ENCODE measurements around the gene ZDHHC6. TPM values are rescaled to one million over a fixed set of nuclear protein-coding genes. Genes with fewer than 3 reads are reported as not detected.

ZDHHC6 gene
- total and polyA plus RNA-seq, 12 donors: 10.8 to 51.9 (median 27.8) TPM

DNA sequence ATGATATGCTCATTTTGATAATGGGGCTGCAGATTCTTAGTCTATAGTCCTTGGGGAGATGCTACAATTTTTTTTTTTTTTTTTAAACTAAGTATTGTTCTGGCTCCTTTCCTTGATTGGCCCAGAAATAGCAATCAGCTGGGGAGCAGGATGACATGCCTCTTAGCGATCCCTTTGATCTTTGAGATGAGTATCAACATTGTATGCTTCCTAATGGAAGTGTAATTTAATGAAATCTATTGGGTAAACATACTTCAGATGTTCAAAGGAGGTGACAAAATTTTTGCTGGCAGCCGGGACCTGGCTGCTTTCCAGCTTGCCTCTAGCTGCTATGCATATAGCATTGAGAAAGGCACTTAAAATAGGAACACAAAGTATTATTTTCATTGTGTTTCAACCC lies 43.8 kb upstream of the ZDHHC6 start:
- no peak for TF ChIP-seq POLR2A (IDR thresholded peaks at IDR 0.05)
- TF ChIP-seq, protein P1, sequence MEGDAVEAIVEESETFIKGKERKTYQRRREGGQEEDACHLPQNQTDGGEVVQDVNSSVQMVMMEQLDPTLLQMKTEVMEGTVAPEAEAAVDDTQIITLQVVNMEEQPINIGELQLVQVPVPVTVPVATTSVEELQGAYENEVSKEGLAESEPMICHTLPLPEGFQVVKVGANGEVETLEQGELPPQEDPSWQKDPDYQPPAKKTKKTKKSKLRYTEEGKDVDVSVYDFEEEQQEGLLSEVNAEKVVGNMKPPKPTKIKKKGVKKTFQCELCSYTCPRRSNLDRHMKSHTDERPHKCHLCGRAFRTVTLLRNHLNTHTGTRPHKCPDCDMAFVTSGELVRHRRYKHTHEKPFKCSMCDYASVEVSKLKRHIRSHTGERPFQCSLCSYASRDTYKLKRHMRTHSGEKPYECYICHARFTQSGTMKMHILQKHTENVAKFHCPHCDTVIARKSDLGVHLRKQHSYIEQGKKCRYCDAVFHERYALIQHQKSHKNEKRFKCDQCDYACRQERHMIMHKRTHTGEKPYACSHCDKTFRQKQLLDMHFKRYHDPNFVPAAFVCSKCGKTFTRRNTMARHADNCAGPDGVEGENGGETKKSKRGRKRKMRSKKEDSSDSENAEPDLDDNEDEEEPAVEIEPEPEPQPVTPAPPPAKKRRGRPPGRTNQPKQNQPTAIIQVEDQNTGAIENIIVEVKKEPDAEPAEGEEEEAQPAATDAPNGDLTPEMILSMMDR (IDR thresholded peaks at IDR 0.05): no peak
- Histone ChIP-seq H3K27ac (peak overlapping the region in 2 of 5 donors; percentile 17 to 51), H3K36me3 (replicated peaks in 1 of 2) (no peaks in the 10 kb centered on the region), H3K4me3 (no peak overlapping the region), H3K9me3 (replicated peaks in 1 of 3) (no peaks in the 10 kb centered on the region), H3K4me1 (replicated peaks in 1 of 2) (peaks cover 0 to 12% of the 10 kb centered on the region in 2 donors), H3K27me3 (no peaks in the 10 kb centered on the region)
- WGBS, 4 donors: 39 to 54% (median 50%) methylated on average over 2 of the region's 2 CpGs
- peak in 1 of 7 donors; percentile 16 for DNase-seq
- intact Hi-C loops (cut with DNase I): no loop called here

DNA sequence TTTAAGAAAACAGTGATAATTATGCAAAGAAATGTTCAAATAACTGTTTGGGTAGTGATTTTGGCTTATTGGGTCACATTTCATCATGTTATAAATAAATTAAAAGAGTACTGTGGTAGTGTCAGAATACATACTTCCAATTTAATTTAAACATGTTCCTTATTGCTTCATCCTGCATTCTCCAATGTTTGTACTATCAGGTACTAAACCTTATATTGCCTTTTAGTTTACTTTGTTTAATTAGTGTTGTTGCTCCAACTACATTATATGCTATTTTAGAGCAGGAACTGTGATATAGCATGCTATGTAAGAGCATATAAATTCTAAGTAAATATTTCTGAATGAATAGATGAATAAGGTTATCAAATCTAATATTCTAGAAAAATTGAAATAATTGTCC lies 41.2 kb upstream of the ZDHHC6 start:
- intact Hi-C loops (cut with DNase I): no loop called here
- no peak for DNase-seq
- Histone ChIP-seq H3K36me3 (replicated peaks in 1 of 2) (no peaks in the 10 kb centered on the region), H3K4me3 (no peak overlapping the region), H3K9me3 (replicated peaks in 1 of 3) (no peaks in the 10 kb centered on the region), H3K27me3 (no peaks in the 10 kb centered on the region), H3K27ac (no peak overlapping the region), H3K4me1 (replicated peaks in 1 of 2) (peaks cover 0 to 12% of the 10 kb centered on the region in 2 donors)
- no peak for TF ChIP-seq POLR2A (IDR thresholded peaks at IDR 0.05)
- TF ChIP-seq, protein P1 (IDR thresholded peaks at IDR 0.05): no peak

DNA sequence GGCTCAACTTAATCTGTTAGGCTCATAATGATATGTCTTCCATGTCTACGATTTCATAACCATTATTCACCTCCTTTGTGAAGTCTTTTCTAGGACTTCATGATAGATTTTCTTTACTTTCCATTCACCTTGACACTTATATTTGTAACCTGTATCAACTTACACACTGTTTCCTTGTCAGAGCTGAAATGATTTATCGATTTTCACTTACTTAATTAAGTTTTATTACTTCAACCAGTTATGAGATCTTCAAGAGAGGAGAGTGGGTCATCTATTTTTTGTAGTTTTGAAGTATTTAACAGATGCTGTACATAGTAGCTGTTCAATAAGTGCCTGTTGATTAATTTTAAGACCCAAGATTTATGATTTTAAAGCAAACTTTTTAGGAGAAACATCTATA lies 37.7 kb upstream of the ZDHHC6 start:
- Histone ChIP-seq H3K9me3 (replicated peaks in 1 of 3) (no peaks in the 10 kb centered on the region), H3K4me1 (replicated peaks in 1 of 2) (no peaks in the 10 kb centered on the region), H3K4me3 (no peak overlapping the region), H3K27me3 (no peaks in the 10 kb centered on the region), H3K27ac (no peak overlapping the region), H3K36me3 (replicated peaks in 1 of 2) (no peaks in the 10 kb centered on the region)
- intact Hi-C loops (cut with DNase I): no loop called here
- no peak for DNase-seq
- 89 to 100% (median 92%) methylated on average over 2 of the region's 2 CpGs for WGBS, 4 donors
- TF ChIP-seq, protein P1 (IDR thresholded peaks at IDR 0.05): no peak
- TF ChIP-seq POLR2A (IDR thresholded peaks at IDR 0.05): no peak

DNA sequence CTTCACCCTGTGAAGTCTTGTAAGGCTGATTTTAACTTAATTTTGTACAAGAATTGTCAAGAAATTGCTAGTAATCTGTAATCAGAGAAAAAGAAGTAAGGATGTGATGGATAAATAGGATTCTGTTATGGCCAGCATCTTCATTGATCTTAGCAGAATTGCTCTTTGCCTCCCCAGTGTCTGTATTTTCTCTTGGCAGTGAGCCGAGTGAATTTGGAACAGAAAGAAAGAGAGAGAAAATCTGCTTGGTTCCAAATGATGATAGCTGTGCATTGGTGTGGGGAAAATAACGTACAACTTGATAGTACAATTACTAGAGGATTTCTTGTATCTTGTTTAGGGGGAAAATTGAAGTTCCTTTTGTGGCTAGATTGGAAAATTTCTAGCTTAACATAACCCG lies 34.9 kb upstream of the ZDHHC6 start:
- no peak overlapping the region for H3K27ac ChIP-seq
- no peak for DNase-seq
- intact Hi-C loops (cut with DNase I): no loop called here
- no peaks in the 10 kb centered on the region for H3K9me3 ChIP-seq (replicated peaks in 1 of 3)
- no peaks in the 10 kb centered on the region for H3K27me3 ChIP-seq
- H3K36me3 ChIP-seq (replicated peaks in 1 of 2): no peaks in the 10 kb centered on the region
- WGBS, 4 donors: 81 to 88% (median 87%) methylated on average over 3 of the region's 3 CpGs
- no peak for TF ChIP-seq POLR2A (IDR thresholded peaks at IDR 0.05)
- TF ChIP-seq, protein P1 (IDR thresholded peaks at IDR 0.05): no peak
- no peak overlapping the region for H3K4me3 ChIP-seq
- H3K4me1 ChIP-seq (replicated peaks in 1 of 2): no peaks in the 10 kb centered on the region
